HG03135 (cell line): ENCODE results near the gene SHISA5.

ENCODE experiments used
- ATAC-seq: cut with Tn5 transposase; IDR thresholded peaks from one replicate; pipeline ENCODE4 v1.9.1; 2021; ENCODE audit warnings: mild to moderate bottlenecking, moderate library complexity; ENCODE audit not compliant: unreplicated experiment

Gene SHISA5

GRCh38 chr3:48432411-48433371 is 71.3 kb downstream of the SHISA5 start:
- no peak for ATAC-seq

DNA sequence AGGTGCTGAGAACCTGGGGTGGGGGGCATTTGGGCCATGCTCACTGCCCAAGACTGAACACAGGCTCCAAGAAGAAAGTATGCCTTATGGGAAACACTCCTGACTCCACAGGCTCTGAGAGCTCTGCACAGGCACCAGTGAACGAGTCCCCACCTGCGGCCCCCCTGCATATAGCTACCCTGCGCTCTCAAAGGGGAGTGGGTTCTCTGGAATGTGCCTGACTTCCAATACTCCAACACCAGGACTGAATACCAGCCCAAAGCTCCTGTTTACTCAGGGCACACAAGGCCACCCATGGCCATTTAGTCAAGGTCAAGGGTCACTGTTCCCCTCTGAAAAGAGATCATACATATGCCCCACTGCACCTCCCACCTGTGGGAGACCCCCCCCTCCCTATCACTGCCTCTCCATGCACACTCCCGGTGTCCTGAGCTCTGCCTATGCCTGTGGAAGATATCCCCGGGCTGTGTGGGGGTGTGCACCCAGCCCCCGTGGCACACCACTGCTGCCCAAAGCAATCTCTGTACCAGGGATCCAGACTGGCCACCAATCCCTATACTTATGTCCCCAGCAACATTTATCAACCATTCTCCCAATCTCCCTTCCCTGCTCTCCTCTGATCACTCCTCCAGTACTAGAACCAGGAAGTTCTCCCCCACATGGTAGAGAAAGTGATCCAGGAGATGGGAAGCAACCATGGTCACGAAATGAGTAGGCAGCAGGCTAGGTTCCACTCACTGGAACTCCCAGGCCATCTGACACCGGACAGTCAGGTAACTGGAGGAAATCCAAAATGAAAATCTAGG is 72.5 kb downstream of the SHISA5 start:
- no peak for ATAC-seq

DNA sequence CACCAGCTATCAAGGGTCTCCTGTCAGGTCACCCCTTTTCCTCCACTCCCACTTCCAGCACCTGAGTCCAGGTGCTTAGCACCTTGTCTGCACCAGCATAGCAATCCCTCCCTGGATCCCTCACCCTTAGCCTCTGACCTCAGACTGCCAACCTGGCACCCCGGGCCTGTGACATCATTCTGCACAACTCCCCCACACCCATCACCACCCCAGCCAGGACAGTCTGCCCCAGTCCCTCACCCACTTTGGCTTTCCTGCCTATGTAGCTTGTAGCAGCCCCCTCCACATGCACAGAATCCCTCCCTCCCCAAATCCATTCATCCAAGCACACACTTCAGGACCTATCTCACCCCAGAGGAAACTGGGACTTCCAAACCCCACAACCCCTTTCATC is 73.3 kb downstream of the SHISA5 start:
- ATAC-seq, result no peak

DNA sequence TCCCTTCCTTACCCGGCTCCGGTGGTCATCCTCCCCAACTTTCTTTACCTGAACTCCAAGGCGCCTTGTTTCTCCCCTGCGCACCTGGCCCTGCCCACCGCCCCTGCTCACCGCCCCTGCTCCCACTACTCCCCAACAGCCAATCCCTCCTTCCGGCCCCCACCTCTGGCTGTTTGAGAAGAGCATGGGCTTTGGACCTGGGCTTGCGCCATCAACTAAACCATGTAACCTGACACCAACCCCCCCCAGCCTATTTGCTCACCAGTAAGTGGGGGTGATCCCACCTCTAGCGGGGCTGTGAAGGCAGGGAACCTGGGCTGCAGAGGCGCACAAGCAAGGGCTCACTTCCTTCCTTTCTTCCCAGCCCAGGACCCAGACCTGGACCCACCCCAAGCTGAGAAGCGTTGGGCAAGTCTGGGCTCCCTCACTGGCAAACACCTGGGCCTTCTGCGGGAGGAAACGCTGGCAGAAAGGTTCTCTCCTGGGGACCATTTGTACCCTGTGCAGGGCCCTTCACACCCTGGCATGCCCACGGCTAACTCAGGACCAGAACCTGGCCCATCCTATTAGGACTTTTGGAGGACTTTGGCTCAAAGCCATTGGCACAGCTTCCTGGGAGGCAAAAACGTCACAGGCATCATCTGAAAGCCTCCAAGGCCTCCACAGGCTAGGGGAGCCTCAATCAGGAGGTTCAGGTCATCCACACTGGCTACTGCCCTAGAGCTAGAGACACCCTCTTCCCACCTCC is 73.8 kb downstream of the SHISA5 start, which contains the start of gene PLXNB1:
Gene PLXNB1, minus strand, starts transcription at position 127 of the 748 bp plus-strand sequence. CDS start 5,475 bp downstream, outside the sequence.
- ATAC-seq, result no peak

DNA sequence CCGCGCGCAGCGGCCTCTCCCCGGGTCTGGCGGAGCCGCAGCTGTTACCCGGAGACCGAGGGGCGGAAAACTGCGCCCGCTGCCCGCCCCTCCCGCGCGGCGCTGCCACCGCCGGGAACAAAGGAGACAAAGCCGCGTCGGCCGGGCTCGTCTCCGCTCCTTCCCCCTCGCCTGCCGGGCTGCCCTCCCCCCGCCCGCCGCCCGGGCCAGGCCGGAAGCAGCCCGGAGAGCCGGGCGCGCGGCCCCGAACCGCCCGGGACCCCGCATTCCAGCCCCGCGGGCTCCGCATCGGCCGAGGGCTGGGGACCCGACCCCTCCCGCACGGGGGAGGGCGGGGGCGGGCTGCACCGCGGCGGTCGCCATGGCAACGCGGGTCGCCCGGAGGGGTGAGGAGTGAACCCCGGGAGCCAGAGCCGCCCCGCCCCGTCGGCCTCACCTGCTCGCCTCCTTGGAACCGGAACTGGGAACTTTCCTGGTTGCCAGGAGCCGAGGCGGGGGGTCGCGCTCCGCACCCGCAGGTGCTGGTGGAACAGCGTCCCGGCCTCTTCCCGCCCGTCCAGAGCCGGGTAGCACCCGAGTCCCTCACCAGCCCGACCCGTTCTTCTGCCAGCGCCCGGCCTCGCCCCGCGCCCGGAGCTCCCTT is 74.5 kb downstream of the SHISA5 start:
- ATAC-seq, result no peak

- no peak for ATAC-seq
Measured at GRCh38 chr3:48428572-48429316, 75.2 kb downstream of the SHISA5 start.

- ATAC-seq, result no peak
Measured at GRCh38 chr3:48428088-48428571, 75.8 kb downstream of the SHISA5 start.

- ATAC-seq, result no peak
Measured at GRCh38 chr3:48427630-48427962, 76.4 kb downstream of the SHISA5 start.

GRCh38 chr3:48426944-48427629 is 76.9 kb downstream of the SHISA5 start:
- no peak for ATAC-seq

- ATAC-seq, result no peak
Measured at GRCh38 chr3:48426401-48426909, 77.5 kb downstream of the SHISA5 start.

- no peak for ATAC-seq
Measured at GRCh38 chr3:48425281-48425812, 78.6 kb downstream of the SHISA5 start.

GRCh38 chr3:48423883-48424695 is 79.9 kb downstream of the SHISA5 start:
- ATAC-seq, result no peak

DNA sequence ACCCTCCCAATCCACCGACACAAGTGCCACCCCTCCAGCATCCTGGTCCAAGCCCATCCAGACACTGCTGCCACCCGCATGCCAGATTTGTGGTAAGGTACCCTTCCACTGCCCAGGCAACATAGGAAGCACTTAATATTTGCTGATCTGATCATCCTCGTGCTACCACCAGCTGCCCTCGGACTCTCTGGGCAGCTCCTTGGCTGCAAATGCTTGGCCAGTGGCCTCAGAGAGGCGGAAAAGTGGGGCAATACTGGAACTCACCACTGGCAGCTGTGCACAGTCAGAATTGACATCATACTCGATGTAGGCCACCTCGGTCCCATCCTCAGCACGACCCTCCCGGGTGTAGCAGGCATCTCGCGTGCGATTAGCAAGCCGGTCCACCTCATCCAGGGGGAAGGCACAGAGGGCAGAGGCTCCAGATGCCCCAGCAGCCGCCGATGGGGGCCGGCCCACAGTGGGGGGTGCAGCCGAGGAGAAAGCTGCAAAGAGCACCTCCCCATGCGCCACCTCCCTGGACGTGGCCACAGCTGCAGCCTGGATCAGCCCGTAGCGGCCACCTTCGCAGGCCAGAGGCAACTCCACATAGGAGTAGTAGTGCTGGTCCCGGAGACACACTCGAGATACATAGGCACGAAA is 80.6 kb downstream of the SHISA5 start:
- no peak for ATAC-seq

GRCh38 chr3:48422681-48423080 is 81.3 kb downstream of the SHISA5 start:
- ATAC-seq, result no peak

- ATAC-seq, result no peak
Measured at GRCh38 chr3:48422272-48422671, 81.7 kb downstream of the SHISA5 start.

DNA sequence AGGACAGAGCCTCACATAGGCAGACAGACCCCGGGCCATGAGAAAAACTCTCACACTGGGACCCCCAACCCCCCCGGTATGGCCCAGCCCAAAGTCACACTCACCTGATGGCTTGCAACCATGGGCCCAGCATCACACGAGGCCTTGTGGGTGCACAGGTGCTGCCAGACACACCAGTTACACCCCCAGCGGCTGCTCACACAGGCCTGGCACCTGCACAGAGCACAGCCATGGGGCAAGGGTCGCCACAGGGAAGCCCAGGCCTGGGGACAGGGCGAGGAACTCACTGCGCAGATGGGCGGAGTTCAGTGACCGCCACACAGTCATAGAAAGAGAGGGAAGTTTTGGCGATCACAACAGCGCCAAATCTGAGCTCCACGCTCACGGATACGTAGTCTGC is 83.4 kb downstream of the SHISA5 start:
- no peak for ATAC-seq

GRCh38 chr3:48419597-48419996 is 84.4 kb downstream of the SHISA5 start:
- no peak for ATAC-seq
